MCF 10A (cell line): Measurements from ENCODE around the gene PRRX2. TPM values are rescaled to one million over a fixed set of nuclear protein-coding genes. Genes with fewer than 3 reads are reported as not detected.

ENCODE experiments used
- BruUV-seq: library from RNA; stranded (reverse); fragments of 400-500 nt; replicated peaks from 2 replicates; lab custom pipeline; 2021; lab: Mats Ljungman, UMichigan
- CTCF ChIA-PET: fragments of 300-600 bp; sonication (Branson Sonifier 250); formaldehyde crosslinking; extraction: SDS; loops from one replicate; lab custom pipeline; 2021; ENCODE audit warnings: antibody characterized with exemption, inconsistent platforms; lab: Yijun Ruan, JAX
- POLR2A ChIA-PET: fragments of 300-600, 350-650 bp; sonication (Branson Sonifier 250); formaldehyde crosslinking; extraction: SDS; loops from one replicate; lab custom pipeline; 2020; ENCODE audit warnings: antibody characterized with exemption, inconsistent platforms; lab: Yijun Ruan, JAX
- DNase-seq: peaks from one replicate; pipeline ENCODE4 v3.0.0-alpha.2; 2018; ENCODE audit not compliant: unreplicated experiment
- H3K27ac Mint-ChIP-seq: one replicate; pipeline ENCODE4 v1.8.0; 2022; ENCODE audit warnings: mild to moderate bottlenecking, low read depth, mixed read lengths; ENCODE audit not compliant: unreplicated experiment
- H3K27me3 Mint-ChIP-seq: one replicate; pipeline ENCODE4 v1.8.0; 2022; ENCODE audit warnings: mixed read lengths; ENCODE audit not compliant: insufficient read depth, unreplicated experiment
- H3K36me3 Mint-ChIP-seq: one replicate; pipeline ENCODE4 v1.8.0; 2022; ENCODE audit warnings: mild to moderate bottlenecking, moderate library complexity, mixed read lengths; ENCODE audit not compliant: insufficient read depth, unreplicated experiment
- H3K4me1 Mint-ChIP-seq: one replicate; pipeline ENCODE4 v1.8.0; 2022; ENCODE audit warnings: mixed read lengths; ENCODE audit not compliant: insufficient read depth, unreplicated experiment
- H3K4me3 Mint-ChIP-seq: one replicate; pipeline ENCODE4 v1.8.0; 2022; ENCODE audit warnings: mild to moderate bottlenecking, moderate library complexity, mixed read lengths; ENCODE audit not compliant: unreplicated experiment
- H3K9me3 Mint-ChIP-seq: one replicate; pipeline ENCODE4 v1.8.0; 2022; ENCODE audit warnings: mixed read lengths; ENCODE audit not compliant: unreplicated experiment
- CTCF ChIP-seq: fragments of 200-600 bp; IDR thresholded peaks from one replicate; pipeline ENCODE4 v1.8.0; 2022; ENCODE audit warnings: antibody characterized with exemption, mild to moderate bottlenecking; ENCODE audit not compliant: unreplicated experiment
- intact Hi-C: fragments of 100-400 bp; cut with micrococcal nuclease; formaldehyde crosslinking; loops from 2 replicates; pipeline ENCODE4 v1.14.1; 2022
- total RNA-seq: library from RNA; stranded (reverse); gene quantifications from 2 replicates; pipeline ENCODE4 v1.2.3, GENCODE V29; 2022

The PRRX2 gene
- total RNA-seq, 1 experiment from 2014 or later: not detected

- ChIA-PET CTCF (interaction anchor here (0.6 to 0.7 kb wide), 2 partner anchors 24 to 584 kb away, joined by 3 read pairs; no protein-coding TSS in a partner anchor), POLR2A (interaction anchor here (0.7 kb wide), 1 partner anchor 43 kb away, joined by 3 read pairs; no protein-coding TSS in a partner anchor)
- Mint-ChIP-seq H3K4me3 (no peak overlapping the region), H3K27ac (no peak overlapping the region), H3K36me3 (no peaks in the 10 kb centered on the region), H3K27me3 (peaks cover 14% of the 10 kb centered on the region), H3K9me3 (no peaks in the 10 kb centered on the region), H3K4me1 (no peaks in the 10 kb centered on the region)
- TF ChIP-seq CTCF: peak; percentile 32
- intact Hi-C loops: no loop called here
- no TSS peak for BruUV-seq
- no peak for DNase-seq
Observed at GRCh38 chr9:129720181-129720864, 54.9 kb downstream of the PRRX2 start.

- no peaks in the 10 kb centered on the region for H3K9me3 Mint-ChIP-seq
- intact Hi-C loops: no loop called here
- H3K27me3 Mint-ChIP-seq: peaks cover 7% of the 10 kb centered on the region
- H3K27ac Mint-ChIP-seq: no peak overlapping the region
- BruUV-seq: no TSS peak
- CTCF ChIA-PET: interaction anchor here (0.5 to 1.4 kb wide), 5 partner anchors 20 to 585 kb away, joined by 3 to 6 read pairs (median 3); no protein-coding TSS in a partner anchor
- TF ChIP-seq CTCF: peak; percentile 23
- no peaks in the 10 kb centered on the region for H3K36me3 Mint-ChIP-seq
- peak; percentile 41 for DNase-seq
- H3K4me1 Mint-ChIP-seq: no peaks in the 10 kb centered on the region
- H3K4me3 Mint-ChIP-seq: no peak overlapping the region
- POLR2A ChIA-PET: interaction anchor here (0.7 to 1.7 kb wide), 2 partner anchors 16 to 44 kb away, joined by 3 to 5 read pairs; no protein-coding TSS in a partner anchor
Observed at GRCh38 chr9:129720865-129721545, 55.6 kb downstream of the PRRX2 start.

- H3K4me3 Mint-ChIP-seq: no peak overlapping the region
- no peak overlapping the region for H3K27ac Mint-ChIP-seq
- H3K9me3 Mint-ChIP-seq: no peaks in the 10 kb centered on the region
- H3K27me3 Mint-ChIP-seq: no peaks in the 10 kb centered on the region
- ChIA-PET POLR2A (interaction anchor here (1.7 kb wide), 1 partner anchor 14 kb away, joined by 5 read pairs; no protein-coding TSS in a partner anchor), CTCF (interaction anchor here (0.6 to 1.3 kb wide), 2 partner anchors 79 to 103 kb away, joined by 3 to 8 read pairs; no protein-coding TSS in a partner anchor)
- TF ChIP-seq CTCF: no peak
- no peak for DNase-seq
- H3K4me1 Mint-ChIP-seq: no peaks in the 10 kb centered on the region
- H3K36me3 Mint-ChIP-seq: no peaks in the 10 kb centered on the region
- BruUV-seq: no TSS peak
- intact Hi-C loops: no loop called here
Observed at GRCh38 chr9:129722913-129723312, 57.5 kb downstream of the PRRX2 start.
